SK-N-MC (cell line): ENCODE data around the gene SKA3.

Source experiments
- EZH2 ChIP-seq: fragments of 200-600 bp; sonication (generic); IDR thresholded peaks from one replicate; pipeline ENCODE4 v1.6.1; 2017; ENCODE audit warnings: antibody characterized with exemption
- POLR2AphosphoS5 ChIP-seq: IDR thresholded peaks from 2 replicates; pipeline ENCODE4 v1.6.1; 2012; ENCODE audit warnings: mild to moderate bottlenecking, low read depth, low read length, borderline replicate concordance

- TF ChIP-seq POLR2AphosphoS5: no peak
- TF ChIP-seq EZH2: no peak
These were observed 26.6 kb upstream of the SKA3 start for GRCh38 chr13:21202767-21203531.
